ENCODE measurements around the gene SOHLH1. TPM values are rescaled to one million over a fixed set of nuclear protein-coding genes. Genes with fewer than 3 reads are reported as not detected.
A peak's percentile ranks its signal among the peaks of the same experiment; 100 is the strongest.

Gene SOHLH1
- polyA plus RNA-seq, 6 donors from 2014 or later = not detected

DNA sequence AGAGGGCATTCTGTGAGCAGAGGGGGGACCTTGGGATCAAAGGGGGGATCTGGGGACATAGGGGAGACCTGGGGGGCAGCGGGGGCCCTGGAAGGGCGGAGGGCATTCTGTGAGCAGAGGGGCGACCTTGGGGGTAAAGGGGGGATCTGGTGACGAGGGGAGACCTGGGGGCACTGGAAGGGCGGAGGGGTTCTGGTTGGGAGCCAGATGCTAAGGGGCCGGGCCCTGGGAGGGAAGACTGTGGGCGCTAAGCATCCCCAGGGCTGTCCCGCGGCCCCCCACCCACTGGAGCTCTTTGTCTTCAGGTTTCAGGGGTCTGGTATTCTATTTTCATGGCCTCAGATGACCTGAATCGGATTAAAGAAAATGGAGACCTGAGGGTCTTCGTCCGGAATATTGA lies 35.4 kb downstream of the SOHLH1 start:
- Mint-ChIP-seq H3K9me3 (peaks cover 0 to 4% (median under 1%) of the 10 kb centered on the region in 7 donors), H3K4me1 (no peaks in the 10 kb centered on the region), H3K36me3 (no peaks in the 10 kb centered on the region), H3K4me3 (no peak overlapping the region), H3K27me3 (peaks cover 0 to 12% (median 0%) of the 10 kb centered on the region in 3 donors), H3K27ac (no peak overlapping the region)
- ATAC-seq (ENCODE audit: low read depth in 2 of 2) (no peak), DNase-seq (no peak)

DNA sequence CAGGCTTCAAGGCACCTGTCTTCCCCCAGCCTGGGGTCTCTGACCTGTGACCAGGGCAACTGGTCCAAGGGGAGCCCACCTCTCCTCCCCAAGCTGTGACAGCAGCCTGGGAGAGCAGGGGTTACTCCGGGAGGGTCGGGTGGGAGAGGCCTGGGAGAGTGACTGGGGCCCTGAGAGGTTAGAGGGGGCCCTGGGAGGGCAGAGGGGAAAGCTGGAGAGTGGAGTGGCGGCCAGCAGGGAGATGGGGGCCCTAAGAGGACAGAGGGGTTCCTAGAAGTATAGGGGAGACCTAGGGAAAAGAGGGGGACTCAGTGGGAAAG lies 35.9 kb downstream of the SOHLH1 start:
- ATAC-seq (ENCODE audit: low read depth in 2 of 2) (no peak), DNase-seq (no peak)
- Mint-ChIP-seq H3K4me3 (no peak overlapping the region), H3K4me1 (no peaks in the 10 kb centered on the region), H3K27me3 (peaks cover 0 to 12% (median 0%) of the 10 kb centered on the region in 3 donors), H3K27ac (no peak overlapping the region), H3K36me3 (no peaks in the 10 kb centered on the region), H3K9me3 (peaks cover 0 to 3% (median 0%) of the 10 kb centered on the region in 7 donors)

DNA sequence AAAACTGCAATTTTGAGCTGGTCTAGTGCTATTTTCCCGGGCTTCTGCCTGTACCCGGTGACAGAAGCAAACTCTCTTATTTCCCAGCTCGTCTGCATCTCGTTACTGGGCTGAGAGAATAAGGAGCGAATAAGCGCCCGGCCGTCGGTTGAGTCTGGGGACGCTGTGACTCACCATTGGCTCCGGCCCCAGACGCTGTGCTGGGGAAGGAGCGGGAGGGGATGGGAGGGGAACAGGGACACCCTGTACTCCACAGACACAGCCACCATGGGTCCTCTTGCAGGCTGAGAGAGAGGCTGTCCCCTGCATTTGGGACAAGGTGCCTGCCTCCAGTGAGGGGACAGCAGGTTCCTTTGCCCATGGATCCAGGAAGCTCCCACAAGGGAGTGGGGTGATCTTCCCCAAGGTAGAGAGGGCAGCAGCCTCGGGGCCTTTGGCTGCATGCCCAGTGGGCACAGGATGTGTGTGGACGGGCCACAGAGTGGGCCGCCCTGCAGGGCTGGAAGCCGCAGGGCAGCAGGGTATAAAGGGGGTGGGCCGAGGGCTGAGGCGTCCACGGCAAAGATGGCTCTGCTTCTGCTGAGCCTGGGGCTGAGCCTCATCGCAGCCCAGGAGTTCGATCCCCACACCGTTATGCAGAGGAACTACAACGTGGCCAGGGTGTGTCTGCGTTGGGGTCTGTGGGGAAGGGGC lies 36.4 kb downstream of the SOHLH1 start, which contains the start of gene LCN9:
Gene LCN9 (plus strand): TSS at position 552 of the 693 bp plus-strand sequence. CDS start 13 bp downstream, at position 565.
- no peaks in the 10 kb centered on the region for H3K36me3 Mint-ChIP-seq
- H3K4me1 Mint-ChIP-seq = no peaks in the 10 kb centered on the region
- peaks cover 0 to 3% (median 0%) of the 10 kb centered on the region in 7 donors for H3K9me3 Mint-ChIP-seq
- H3K4me3 Mint-ChIP-seq = no peak within 1 kb of the TSS
- DNase-seq (no peak), ATAC-seq (ENCODE audit: low read depth in 2 of 2) (no peak)
- peaks cover 3 to 12% (median 4%) of the 10 kb centered on the region in 3 donors for H3K27me3 Mint-ChIP-seq
- H3K27ac Mint-ChIP-seq = no peak within 1 kb of the TSS

DNA sequence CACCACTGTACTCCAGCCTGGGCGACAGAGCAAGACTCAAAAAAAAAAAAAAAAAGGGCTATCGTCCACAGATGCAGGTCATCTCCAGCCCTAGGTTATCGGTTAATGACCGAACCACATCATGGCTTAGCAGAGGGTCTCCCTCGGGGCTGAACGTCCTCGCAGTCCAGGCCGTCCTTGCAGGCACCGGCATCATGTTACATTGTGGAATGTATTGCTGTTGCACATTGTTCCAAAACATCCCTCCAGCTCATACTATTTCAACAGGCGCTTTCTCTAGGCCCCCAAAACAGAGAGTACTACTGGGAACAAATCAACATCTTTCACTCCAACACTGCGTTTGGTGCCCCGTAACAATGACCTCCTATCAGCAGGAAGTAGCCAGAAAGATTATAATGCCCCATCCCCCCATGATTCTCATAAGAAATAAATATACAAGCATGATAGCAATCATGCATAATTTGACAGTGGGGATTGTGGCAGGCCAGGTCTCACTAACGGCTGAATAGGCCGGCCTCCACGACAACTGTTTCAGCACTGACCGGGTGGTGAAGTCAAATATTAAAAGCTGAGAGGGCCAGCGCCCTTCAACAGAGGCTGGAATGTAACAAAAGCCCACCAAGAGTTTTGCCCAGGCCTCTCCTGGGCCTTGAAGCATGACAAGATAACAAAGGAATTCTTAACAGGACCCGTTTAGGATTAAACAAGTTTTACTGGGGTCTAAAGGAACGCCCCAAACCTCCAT lies 37.3 kb downstream of the SOHLH1 start:
- H3K4me3 Mint-ChIP-seq = no peak overlapping the region
- peak overlapping the region in 1 of 6 donors; percentile 15 for H3K27ac Mint-ChIP-seq
- H3K27me3 Mint-ChIP-seq = peaks cover 6 to 12% (median 6%) of the 10 kb centered on the region in 3 donors
- DNase-seq = no peak
- H3K36me3 Mint-ChIP-seq = no peaks in the 10 kb centered on the region
- H3K9me3 Mint-ChIP-seq = peaks cover 0 to 3% (median 0%) of the 10 kb centered on the region in 7 donors
- no peaks in the 10 kb centered on the region for H3K4me1 Mint-ChIP-seq
- ATAC-seq (ENCODE audit: low read depth in 2 of 2) = no peak

DNA sequence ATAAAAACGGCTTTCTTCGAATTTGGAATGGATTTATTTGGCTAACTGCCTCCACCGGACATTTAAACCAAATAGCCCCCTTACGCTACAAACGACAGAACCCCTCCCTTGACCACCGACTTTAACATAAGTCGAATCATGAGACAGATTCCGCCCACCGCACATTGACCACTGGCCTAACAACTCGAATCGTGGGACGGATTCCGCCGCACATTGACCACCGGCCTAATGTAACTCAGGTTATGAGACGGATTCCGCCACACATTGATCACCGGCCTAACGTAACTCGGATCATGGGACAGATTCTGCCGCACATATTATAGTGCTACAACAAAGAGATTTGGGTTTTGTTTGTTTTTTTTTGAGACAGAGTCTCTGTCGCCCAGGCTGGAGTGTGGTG lies 38.9 kb downstream of the SOHLH1 start:
- ATAC-seq (ENCODE audit: low read depth in 2 of 2) (no peak), DNase-seq (no peak)
- Mint-ChIP-seq H3K27me3 (peaks cover 6 to 18% (median 13%) of the 10 kb centered on the region in 3 donors), H3K36me3 (no peaks in the 10 kb centered on the region), H3K4me3 (no peak overlapping the region), H3K9me3 (peaks cover 0 to 3% (median 0%) of the 10 kb centered on the region in 7 donors), H3K4me1 (no peaks in the 10 kb centered on the region), H3K27ac (no peak overlapping the region)

DNA sequence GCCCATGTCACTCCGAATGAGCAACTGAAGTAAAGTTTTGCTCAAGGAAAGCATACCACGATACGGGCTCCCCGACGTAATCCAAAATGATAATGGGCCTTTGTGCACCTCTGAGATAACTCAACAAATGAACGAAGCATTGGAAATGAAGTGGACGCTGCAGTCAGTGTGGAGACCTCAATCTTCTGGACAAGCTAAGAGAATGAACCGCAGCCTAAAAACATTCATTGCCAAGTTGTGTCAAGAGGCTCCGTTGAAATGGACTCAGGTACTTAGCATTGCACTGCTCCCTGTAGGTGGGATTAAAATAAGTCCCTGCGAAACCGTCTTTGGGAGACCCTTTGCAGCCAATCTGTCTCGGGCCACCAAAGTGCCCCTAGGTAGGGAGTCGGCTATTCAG lies 40.0 kb downstream of the SOHLH1 start:
- H3K27me3 Mint-ChIP-seq = peaks cover 11 to 20% (median 14%) of the 10 kb centered on the region in 3 donors
- peaks cover 0 to 3% (median 0%) of the 10 kb centered on the region in 7 donors for H3K9me3 Mint-ChIP-seq
- ATAC-seq (ENCODE audit: low read depth in 2 of 2) = no peak

DNA sequence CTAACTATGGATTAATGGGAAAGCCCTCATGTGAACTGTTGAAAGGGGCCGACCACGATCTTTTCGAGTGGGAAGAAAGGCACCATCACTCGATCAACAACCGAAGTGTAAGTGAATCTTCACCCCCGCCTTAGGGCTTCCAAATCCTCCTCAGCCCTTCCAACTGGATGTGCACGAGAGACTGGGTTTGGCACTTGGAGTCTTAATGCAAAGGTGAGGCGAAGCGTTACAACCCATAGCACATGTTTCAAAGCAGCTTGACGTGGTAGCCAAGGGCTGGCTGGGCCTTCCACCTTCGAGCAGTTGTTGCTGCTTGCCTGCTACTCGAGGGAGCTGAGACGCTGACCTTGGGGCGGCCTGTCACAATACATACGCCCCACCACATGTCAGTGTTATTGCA lies 41.9 kb downstream of the SOHLH1 start:
- no peak for ATAC-seq (ENCODE audit: low read depth in 2 of 2)
- DNase-seq = no peak
- Mint-ChIP-seq H3K27me3 (peaks cover 12 to 14% (median 14%) of the 10 kb centered on the region in 3 donors), H3K9me3 (peaks cover 0 to 3% (median 2%) of the 10 kb centered on the region in 7 donors), H3K4me1 (no peaks in the 10 kb centered on the region), H3K4me3 (no peak overlapping the region), H3K36me3 (no peaks in the 10 kb centered on the region), H3K27ac (no peak overlapping the region)

More for the DNA sequence above, 40.0 kb downstream of the SOHLH1 start:
- no peak for DNase-seq
- no peak overlapping the region for H3K4me3 Mint-ChIP-seq
- no peaks in the 10 kb centered on the region for H3K36me3 Mint-ChIP-seq
- H3K4me1 Mint-ChIP-seq = no peaks in the 10 kb centered on the region
- no peak overlapping the region for H3K27ac Mint-ChIP-seq

DNA sequence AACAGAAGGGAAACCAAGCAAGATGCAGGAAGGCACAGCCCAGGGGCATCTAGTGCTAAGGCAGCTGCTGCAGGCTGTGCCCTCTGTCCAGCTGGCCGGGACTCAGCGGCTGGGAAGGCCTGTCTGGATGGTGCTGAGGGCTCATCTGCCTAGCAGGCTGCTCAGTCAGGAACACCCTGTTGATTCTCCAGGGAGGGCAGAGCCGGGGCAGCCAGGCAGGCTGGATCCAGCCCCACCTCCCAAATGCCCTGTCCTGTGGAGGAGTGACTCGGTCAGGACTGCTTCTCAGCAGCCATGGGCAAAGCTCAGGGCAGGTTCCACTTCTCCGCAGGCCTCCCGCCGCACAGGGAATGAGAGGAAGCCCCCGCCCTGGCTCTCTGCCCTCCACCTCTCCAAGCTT lies 44.0 kb downstream of the SOHLH1 start:
- peaks cover 0 to 4% of the 10 kb centered on the region in 2 donors for H3K36me3 Mint-ChIP-seq
- peaks cover 14 to 18% (median 15%) of the 10 kb centered on the region in 3 donors for H3K27me3 Mint-ChIP-seq
- no peak overlapping the region for H3K27ac Mint-ChIP-seq
- no peaks in the 10 kb centered on the region for H3K4me1 Mint-ChIP-seq
- DNase-seq (no peak), ATAC-seq (ENCODE audit: low read depth in 2 of 2) (no peak)
- H3K4me3 Mint-ChIP-seq = no peak overlapping the region
- H3K9me3 Mint-ChIP-seq = peaks cover 2 to 12% (median 6%) of the 10 kb centered on the region in 7 donors

DNA sequence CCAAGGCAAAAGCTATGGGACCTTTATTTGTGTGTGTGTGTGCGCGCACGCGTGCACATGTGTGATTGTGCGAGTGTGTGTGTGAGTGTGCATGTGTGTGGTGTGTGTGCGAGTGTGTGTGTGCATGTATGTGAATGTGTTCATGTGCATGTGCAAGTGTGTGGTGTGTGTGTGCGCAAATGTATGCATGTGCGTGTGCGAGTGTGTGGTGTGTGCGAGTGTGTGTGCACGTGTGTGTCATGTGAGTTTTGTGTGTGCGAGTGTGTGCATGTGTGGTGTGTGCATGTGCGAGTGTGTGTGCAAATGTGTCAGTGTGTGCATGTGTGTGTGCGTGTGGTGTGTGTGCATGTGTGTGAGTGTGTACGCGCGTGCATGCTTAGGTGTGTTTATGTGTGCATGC lies 48.9 kb downstream of the SOHLH1 start:
- H3K27ac Mint-ChIP-seq = no peak overlapping the region
- peaks cover 18 to 60% (median 37%) of the 10 kb centered on the region in 7 donors for H3K9me3 Mint-ChIP-seq

DNA sequence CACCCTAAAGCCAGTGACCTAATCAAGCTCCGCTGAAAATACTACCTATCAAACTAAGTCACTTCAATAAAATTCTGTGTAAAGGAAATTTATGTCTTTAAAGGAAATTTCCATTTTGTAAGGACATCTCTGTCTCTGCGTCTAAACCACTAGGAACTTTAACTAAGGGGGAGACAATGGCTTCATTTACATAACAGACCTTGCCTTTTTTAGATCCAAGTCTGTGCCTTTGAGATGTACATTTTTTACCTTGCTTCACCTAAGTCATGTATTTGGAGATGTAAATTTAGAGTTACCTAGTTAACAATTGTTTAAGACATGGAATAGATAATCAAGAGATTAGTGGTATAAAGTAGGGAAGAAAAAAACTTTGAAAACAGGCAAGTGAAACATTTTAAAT lies 49.8 kb downstream of the SOHLH1 start:
- H3K27ac Mint-ChIP-seq = no peak overlapping the region
- H3K4me3 Mint-ChIP-seq = no peak overlapping the region
- H3K36me3 Mint-ChIP-seq = peaks cover 10 to 38% of the 10 kb centered on the region in 2 donors
- peaks cover 4 to 7% (median 7%) of the 10 kb centered on the region in 3 donors for H3K27me3 Mint-ChIP-seq
- H3K4me1 Mint-ChIP-seq = no peaks in the 10 kb centered on the region
- peaks cover 27 to 69% (median 46%) of the 10 kb centered on the region in 7 donors for H3K9me3 Mint-ChIP-seq
- ATAC-seq (ENCODE audit: low read depth in 2 of 2) (no peak), DNase-seq (no peak)

More for the DNA sequence above, 48.9 kb downstream of the SOHLH1 start:
- Mint-ChIP-seq H3K27me3 (peaks cover 8 to 12% (median 9%) of the 10 kb centered on the region in 3 donors), H3K36me3 (peaks cover 8 to 29% of the 10 kb centered on the region in 2 donors), H3K4me3 (peak overlapping the region in 1 of 8 donors; percentile 49), H3K4me1 (no peaks in the 10 kb centered on the region)
- ATAC-seq (ENCODE audit: low read depth in 2 of 2) (no peak), DNase-seq (no peak)

DNA sequence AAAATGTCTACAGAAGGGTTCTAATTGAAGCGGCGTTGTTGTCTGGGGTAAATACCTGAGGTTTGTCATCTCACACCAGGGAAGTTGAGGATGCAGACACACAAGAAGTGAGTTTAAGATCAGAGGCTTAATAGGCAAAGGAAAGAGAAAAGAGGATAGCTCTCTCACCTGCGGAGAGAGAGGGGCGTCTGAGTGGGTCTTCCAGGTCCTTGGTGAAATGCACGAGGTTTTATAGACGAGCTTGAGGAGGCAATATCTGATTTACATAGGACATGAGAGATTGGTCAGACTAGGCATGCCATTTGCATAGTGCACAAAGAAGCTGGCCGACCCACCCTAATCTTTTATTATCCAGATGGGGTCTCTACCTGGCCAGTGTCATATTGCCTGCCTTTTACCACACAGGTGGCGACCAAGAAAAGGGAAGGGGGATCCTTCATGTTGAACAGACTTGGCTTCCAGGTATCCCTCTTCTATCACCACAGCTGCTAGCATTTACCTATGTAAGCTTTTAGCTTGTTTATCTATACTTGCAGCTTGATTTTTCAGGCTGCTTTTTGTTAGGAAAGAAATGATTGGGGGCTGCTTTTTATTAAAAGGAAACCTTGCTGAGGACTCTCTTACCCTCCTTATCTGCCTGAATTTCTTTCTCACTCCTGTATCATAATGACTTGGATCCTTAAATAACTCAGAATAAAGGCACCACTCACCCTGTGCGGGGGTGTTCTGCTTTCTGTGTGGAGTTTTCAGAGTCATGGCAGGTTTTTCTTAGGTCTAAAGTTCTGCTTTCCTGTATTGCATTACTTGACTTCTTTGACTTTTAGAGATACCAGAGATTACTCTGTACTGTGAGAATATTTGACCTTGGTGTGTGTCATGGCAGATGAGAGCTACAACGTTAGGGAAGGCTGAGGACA lies 50.5 kb downstream of the SOHLH1 start:
- H3K9me3 Mint-ChIP-seq = peaks cover 29 to 77% (median 51%) of the 10 kb centered on the region in 7 donors
- no peak overlapping the region for H3K27ac Mint-ChIP-seq
- peaks cover 0 to 7% (median 6%) of the 10 kb centered on the region in 3 donors for H3K27me3 Mint-ChIP-seq
- peak overlapping the region in 1 of 8 donors; percentile 1 for H3K4me3 Mint-ChIP-seq
- ATAC-seq (ENCODE audit: low read depth in 2 of 2) = no peak
- DNase-seq = no peak
- peaks cover 10 to 41% of the 10 kb centered on the region in 2 donors for H3K36me3 Mint-ChIP-seq
- H3K4me1 Mint-ChIP-seq = no peaks in the 10 kb centered on the region

DNA sequence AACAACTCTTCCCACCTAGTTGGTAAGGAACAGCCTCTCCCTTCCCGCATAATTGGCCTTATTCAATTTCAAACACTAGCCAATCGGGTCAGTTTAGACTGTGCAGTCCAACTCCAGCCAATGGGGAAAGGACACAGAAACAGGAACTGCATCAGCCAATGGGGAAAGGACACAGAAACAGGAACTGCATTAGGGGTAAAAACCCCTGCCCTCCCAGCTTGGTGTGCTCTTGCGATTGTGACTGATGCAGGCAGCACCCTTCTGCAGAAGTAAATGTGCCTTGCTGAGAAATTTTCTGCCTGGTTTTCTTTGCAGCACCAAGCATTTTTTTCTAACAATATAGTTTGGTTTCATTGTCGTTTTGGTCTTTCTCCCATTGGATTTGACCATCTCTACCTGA lies 51.4 kb downstream of the SOHLH1 start:
- Mint-ChIP-seq H3K36me3 (peaks cover 10 to 48% of the 10 kb centered on the region in 2 donors), H3K4me3 (no peak overlapping the region), H3K4me1 (no peaks in the 10 kb centered on the region), H3K9me3 (peaks cover 32 to 84% (median 57%) of the 10 kb centered on the region in 7 donors), H3K27me3 (peaks cover 0 to 13% (median 6%) of the 10 kb centered on the region in 3 donors), H3K27ac (no peak overlapping the region)
- DNase-seq = no peak
- ATAC-seq (ENCODE audit: low read depth in 2 of 2) = no peak
